Fibroblast of peridontal ligament (primary cell): ENCODE results near the gene HAPLN2.
"Not testable (repeated sequence)": the region's sequence is repeated elsewhere in the genome, so short reads cannot be mapped to it uniquely, and the experiment has no call there.

Source experiments
- DNase-seq: peaks from one replicate; pipeline ENCODE4 v3.0.0-alpha.2; 2010; ENCODE audit errors: extremely low read depth

The HAPLN2 gene

DNA sequence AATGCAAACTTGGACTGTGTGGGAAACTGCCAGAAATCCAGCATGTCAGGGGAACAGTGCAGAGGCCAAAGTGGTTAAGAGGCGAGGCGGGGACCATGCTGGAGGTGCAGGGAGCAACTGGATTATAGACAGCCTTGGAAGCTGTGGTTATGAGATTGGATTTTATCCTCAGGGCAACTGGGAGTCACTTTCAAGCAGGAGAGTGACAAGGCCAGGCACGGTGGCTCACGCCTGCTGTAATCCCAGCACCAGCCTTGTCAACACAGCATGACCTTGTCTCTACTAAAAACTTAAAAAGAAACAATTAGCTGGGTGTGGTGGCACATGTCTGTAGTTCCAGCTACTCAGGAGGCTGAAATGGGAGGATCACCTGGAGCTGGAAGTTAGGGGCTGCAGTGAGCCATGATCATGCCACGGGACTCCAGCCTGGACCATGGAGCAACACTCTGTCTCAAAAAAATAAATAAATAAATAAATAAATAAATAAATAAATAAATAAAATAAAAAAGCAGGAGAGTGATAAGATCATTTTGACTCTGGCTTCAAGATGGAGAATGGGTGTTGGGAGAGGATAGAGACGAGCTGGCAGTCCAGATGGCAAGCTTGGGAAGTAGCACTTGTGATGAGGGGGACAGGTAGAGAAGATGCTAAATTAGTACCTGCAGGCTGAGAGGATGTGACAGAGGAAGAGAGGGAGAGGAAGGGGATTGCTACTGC lies 3.5 kb downstream of the HAPLN2 start:
- no peak for DNase-seq

DNA sequence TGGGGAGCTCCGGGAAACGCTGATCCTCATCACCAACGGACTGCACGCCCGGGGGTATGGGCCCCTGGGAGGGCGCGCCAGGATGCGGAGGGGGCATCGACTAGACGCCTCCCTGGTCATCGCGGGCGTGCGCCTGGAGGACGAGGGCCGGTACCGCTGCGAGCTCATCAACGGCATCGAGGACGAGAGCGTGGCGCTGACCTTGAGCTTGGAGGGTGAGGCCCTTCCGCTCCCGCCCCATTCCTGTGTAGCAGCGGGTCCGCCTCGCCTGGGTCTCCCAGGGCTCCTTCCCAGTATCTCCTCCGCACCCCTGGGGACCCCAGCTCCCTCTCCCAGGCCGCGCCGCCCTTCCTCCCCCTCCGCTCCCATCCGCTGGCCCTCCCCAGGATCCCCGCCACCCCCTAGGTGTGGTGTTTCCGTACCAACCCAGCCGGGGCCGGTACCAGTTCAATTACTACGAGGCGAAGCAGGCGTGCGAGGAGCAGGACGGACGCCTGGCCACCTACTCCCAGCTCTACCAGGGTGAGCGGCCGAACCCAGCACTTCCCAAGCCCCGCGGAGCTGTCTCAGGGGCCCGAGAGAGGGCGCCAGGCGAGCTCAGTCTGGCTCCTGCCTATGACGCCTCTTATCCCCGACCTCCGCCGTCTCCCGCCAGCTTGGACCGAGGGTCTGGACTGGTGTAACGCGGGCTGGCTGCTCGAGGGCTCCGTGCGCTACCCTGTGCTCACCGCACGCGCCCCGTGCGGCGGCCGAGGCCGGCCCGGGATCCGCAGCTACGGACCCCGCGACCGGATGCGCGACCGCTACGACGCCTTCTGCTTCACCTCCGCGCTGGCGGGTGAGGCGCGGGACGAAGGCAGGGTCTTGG lies 5.0 kb downstream of the HAPLN2 start:
- no peak for DNase-seq

DNA sequence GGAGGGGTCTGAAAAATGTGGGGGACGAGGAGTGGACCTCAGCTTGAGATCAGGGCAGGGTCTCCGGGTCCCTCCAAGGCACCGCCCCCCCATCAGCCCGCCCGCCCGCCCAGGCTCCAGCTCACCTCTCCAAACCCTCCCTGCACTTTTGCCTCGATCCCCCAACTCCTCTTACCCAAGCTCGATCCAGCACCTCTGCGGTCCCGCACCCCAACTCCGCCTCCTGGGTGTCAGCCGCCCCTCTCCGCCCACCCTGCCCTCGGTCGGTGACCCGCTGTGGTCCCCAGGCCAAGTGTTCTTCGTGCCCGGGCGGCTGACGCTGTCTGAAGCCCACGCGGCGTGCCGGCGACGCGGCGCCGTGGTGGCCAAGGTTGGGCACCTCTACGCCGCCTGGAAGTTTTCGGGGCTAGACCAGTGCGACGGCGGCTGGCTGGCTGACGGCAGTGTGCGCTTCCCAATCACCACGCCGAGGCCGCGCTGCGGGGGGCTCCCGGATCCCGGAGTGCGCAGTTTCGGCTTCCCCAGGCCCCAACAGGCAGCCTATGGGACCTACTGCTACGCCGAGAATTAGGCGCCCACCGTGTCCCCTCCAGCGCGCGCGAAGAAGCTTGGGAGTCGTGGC lies 5.7 kb downstream of the HAPLN2 start:
- no peak for DNase-seq

DNA sequence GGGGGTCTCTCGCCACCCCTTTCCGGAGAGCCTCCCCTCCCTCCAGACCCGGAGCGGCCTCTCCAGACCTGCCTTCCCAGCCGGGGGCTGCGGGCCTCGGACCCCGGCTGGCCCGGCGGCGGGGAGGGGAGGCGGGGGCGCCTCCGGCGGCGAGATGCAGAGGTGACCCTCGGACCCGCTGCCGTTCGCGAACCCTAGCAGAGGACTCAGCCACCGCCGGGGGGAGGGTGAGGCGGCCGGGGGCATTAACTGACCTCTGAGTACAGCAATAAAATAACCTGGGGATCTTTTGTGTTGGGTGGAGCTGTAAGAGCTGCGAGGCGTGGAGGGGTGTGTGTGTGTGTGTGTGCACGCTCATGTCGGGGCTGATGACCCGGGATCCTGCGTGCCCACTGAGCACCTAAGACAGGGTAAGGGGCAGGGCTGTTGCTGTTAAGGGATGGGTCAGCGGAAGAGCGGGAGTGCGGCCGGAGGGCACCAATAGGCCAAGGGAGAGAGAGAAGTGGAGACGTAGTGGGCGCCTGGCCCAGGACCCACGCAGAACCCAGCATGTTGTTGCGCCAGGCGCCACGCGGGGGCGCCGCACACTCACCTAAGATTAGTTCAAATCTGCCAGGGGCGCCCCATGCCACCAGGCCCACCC lies 6.3 kb downstream of the HAPLN2 start:
- peak; percentile 43 for DNase-seq

DNA sequence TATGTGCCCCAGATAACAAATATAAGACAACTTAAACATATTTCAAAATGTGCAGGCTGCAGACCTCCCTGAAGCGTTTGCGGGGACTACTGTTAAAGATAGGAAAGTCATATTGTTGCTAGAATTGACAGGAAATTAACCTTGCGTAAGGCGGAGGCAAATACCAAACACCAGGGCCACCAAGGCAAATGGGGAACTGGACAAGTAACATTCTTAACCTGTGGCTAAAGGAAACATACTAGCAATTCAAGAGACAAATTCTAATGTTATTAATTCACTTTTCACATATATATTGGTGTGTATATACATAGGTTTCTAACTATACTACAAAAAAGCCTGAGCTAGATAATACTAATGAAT lies 6.8 kb downstream of the HAPLN2 start:
- DNase-seq: no peak

DNA sequence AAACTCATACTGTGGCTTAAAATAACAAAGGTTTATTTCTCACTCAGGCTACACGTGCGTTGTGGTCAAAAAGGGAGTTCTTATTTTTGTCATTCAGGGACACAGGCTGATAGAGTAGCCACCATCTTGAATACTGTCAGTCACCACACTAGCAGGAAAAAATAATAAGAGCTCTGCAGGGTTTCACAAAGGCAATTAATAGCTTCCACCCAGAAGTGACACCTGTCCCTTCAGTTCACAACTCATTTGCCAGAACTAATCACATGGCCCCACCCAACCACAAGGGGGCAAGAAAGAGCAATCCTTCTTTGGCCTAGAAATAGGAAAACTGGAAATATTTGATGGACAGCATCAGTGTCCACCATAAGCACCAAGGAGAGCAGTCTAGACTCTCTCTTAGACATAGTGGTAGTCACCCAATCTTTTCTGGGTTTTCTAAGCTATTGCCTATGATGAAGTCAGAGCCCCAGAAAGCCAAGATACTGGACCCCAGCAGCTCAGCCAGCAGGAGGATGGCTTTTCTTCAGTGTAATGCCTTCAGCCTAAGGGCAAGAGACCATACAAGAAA lies 8.2 kb downstream of the HAPLN2 start:
- DNase-seq: peak; percentile 62

DNA sequence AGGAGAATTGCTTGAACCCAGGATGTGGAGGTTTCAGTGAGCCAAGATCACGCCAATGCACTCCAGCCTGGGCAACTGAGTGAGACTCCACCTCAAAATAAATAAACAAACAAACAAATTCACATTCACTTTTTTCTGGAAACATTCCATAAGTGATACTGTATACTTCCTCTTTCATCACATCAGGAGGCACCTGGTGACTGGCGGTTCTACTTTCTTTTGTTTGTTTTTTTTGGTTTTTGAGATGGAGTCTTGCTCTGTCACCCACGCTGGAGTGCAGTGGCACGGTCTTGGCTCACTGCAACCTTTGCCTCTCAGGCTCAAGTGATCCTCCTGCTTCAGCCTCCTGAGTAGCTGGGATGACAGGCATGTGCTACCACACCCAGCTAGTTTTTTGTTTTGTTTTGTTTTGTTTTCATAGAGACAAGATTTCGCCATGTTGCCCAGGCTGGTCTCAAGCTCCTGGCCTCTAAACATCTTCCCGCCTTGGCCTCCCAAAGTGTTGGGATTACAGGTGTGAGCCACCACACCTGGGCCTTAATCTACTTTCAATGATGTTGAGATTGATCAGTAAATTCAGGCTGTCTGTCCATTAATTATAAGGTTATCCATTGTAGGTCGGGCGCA lies 10.7 kb downstream of the HAPLN2 start:
- no peak for DNase-seq

DNA sequence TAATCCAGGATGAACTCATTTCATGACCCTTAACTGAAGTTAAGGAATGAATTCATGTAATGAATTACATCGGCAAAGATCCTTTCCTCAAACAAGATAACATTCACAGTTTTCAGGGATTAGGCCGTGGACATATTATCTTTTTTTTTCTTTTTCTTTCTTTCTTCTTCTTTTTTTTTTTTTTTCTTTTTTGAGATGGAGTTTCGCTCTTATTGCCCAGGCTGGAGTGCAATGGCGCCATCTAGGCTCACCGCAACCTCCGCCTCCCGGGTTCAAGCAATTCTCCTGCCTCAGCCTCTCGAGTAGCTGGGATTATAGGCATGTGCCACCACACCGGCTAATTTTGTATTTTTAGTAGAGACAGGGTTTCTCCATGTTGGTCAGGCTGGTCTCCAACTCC lies 11.9 kb downstream of the HAPLN2 start:
- not testable (repeated sequence) for DNase-seq

DNA sequence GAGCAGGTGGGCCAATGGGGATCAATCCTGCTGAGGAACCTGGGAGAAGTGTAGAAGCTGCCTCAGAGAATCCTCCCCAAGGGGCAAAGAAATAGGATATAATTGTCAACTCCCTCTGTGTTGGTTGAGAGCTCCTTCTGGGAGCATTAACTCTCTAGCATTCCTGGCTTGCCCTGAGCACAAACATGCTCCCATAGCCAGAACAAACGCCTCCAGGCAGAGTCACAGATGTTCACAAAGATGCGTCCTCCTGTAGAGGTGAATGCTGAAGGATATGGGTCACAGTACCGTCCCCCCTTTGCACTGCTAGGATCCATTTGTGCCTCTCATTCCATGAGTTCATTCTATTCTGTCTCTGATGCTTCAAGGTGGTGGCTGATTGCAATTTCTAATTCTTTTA lies 13.1 kb downstream of the HAPLN2 start:
- DNase-seq: no peak

DNA sequence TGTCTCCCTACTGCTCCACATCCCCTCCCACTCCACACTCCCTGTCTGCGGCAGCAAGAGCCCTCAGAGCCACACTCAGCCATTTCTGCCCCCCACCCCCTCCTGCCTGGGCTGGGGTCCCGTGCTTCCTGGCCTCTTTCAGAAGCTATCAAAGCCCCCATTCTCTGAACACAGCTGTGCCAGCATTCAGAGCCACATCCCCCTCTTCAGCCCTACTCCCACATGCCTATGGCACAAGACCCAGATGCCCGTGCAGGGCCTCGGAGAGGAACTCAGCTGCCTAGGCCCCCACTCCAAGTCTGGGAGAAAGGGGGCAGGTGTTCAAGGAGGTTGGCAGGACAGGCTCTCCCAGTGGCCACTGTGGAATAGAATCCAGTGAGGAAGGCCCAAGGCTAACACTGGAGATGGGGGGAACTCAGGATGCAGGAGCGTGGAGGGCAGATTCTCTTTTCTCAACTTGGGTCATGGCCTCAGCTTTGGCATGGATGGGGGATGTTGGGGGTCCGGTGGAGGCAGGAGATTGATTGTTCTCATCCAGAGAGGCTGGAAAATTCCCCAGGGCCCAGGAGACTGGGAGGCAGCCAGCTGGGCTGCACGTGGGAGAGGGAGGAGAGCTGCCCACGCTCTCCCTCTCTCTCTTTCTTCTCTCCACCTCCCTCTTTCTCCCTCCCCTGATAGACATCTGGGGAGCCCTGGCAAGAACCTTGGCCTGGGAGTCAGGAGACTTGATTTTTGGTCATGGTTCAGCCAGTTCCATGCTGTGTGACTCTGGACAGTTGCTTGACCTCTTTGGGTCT lies 19.2 kb downstream of the HAPLN2 start:
- no peak for DNase-seq

DNA sequence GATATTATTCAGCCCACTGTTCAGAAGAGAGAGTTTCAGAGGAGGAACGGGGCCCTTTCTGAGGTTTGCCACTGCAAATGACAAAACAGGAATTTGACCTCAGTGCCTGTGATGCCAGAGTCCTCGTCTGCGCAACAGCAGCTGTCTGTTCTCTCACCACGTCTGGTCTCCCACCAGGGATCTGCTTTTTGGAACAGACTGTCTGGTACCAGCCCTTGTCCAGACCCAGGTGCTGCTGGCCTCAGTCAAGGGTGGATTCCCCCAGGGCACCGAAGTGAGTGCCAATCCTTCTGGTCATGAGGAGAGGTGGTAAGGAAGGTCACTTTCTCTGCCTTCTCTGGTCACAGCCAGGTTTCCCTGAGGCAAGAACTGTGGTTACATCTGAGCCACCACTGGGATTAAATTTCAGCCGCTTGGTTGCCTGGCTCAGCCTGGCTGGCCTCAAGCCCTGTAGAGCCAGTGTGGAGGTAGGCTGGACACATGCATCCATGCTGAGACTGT lies 20.4 kb downstream of the HAPLN2 start:
- no peak for DNase-seq

DNA sequence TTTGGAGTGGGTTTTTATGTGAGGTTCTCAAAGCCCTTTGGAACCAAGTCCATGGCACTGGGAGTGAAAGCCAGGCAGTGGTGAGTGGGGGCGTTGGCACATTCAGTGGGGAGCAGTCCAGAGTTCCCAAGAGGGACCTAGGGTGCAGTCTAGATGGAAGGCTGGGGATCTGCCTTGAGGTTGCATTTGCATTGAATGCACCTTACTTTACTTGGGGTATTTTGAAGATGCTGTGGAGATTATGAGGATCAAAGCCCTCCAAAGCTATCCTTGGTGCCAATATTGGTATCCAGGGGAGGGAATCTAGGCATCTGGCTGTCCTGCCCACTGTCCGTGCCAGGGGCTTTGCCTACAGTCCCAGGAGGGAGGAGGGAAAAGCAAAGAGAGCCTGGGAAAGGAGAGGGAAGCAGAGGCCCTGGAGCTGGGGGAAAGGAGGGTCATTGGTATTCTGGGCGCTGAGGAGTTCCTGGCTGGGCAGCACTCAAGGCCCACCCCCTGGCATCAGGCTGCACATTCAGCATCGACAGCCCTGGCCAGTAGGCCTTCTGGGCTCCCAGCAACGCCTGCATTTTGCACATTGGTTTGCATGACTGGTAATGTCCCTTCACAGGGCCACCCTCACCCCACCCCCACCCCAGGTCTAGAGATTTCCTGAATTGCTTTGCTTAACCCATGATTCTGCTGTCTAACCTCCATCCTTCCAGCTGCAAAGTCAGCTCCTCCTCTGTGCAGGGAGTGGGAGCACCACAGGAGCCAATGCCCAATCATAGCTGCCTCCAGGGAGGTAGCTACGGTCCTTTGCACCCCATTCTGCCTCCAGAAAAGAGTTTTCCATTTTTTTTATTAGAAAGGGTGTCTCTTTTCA lies 21.9 kb downstream of the HAPLN2 start:
- no peak for DNase-seq

DNA sequence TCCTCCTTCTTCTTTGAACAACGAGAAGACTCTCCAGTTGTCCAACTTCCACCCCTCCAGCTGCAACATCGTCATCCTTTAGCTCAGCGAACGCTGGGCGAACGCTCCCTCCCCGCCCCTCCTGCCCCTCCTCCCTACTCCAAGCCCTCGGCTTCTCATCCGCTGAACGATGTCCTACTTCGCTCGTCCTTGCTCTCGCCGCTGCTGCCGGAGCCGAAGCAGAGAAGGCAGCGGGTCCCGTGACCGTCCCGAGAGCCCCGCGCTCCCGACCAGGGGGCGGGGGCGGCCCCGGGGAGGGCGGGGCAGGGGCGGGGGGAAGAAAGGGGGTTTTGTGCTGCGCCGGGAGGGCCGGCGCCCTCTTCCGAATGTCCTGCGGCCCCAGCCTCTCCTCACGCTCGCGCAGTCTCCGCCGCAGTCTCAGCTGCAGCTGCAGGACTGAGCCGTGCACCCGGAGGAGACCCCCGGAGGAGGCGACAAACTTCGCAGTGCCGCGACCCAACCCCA lies 22.6 kb downstream of the HAPLN2 start, which contains the start of gene BCAN:
BCAN (plus strand) TSS at position 357 of the 504 bp plus-strand sequence. CDS start 3,938 bp downstream, outside the sequence.
- no peak for DNase-seq

DNA sequence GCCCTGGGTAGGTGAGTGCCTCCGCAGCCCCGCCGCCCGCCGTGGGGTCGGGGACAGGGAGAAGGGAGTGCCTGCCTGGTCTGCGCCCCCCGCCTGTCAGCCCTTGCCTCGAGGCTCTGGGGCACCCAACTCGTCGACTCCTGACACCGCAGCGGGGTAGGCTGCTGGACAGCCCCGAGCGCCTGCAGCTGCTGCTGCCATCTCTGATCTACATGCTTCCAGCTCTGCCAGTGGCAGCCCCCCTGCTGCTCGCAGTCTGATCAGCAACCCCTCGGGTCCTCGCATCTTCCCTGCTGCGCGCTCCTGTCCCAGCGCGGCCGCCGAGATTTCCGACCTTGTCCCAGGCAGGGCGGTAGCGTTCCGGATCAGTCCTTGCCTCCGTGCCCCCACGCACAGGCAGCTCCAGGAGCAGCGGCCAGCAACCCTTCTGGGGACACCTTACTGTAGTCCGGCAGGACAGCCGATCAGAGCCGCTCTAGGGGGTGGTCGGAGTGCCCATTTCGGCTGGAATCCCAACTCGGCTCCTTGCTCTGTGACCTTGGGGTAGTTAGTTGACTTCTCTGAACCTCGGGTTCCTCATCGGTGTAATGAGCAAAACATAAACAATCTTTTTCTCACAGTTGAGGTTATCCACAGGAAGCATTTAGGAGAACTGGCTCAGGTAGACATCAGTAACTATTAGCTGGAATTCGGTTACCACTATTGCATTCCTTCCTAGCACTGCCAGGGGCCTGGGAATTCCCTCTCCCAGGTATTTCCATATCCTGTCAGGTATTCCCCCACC lies 23.2 kb downstream of the HAPLN2 start:
- no peak for DNase-seq

DNA sequence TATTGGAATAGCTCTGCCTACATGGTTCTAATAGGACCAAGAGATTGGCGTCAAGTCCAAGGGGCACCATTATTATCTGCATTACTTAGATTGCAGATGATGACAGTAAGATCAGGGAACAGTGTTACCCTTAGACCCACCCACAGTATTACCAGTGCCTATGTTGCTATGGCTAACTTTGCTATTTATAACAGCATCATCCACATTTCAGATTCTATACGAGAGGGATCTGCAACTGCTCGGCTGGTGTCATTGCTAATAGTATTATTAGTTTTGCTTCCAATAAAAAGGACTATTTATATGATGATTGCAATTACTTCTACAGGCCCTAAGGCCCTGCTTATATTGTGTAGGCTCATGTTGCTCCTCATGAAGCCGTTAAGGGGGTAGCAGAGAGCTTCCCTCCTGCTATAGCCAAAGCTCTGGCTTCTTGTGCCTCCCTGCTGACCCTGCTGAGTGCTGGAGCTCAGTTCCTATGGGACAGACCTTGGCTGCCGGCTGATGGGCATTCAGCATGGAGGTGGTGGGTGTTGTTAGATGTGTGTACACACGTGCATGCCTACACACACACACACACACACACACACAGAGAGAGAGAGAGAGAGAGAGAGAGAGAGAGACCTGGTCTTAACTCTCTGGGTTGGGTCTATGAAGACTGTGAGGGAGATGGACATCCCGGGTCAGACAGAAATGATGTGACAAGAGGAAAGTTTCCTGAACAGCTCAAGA lies 24.0 kb downstream of the HAPLN2 start:
- DNase-seq: no peak

DNA sequence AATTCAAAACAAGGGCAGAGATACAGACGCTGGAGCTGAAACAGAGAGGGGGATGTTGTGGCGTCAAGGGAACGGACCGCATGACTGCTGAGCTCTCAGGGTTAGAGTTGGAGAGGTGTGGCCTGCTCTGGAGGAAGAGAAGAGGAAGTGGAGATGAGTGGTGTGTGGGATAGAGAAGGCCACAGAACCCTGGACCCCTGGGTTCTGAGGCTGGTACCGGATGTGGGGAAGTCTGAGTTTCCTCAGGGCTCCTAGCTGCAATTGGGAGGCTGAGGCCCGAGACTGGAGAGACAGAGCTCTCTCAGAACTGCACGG lies 24.5 kb downstream of the HAPLN2 start:
- no peak for DNase-seq

DNA sequence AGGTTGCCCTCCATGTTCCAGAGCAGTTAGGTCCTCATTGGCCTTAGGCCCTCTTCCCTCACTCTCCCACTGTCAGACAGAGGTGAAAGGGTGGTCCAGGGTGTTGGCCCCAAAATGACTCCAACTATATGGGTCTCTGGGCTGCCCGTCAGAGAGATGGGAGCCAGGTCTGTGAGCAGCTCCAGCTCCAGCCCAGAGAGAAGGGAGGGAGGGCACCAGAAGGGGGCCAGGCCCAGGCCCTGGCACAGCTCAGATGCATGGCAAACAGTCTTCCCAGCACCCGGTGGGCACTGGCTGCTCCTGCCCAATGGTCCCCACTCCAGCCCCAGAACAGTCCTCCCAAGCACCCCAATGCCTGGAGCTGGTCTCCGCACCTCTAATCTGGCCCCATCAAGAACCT lies 24.9 kb downstream of the HAPLN2 start:
- no peak for DNase-seq

DNA sequence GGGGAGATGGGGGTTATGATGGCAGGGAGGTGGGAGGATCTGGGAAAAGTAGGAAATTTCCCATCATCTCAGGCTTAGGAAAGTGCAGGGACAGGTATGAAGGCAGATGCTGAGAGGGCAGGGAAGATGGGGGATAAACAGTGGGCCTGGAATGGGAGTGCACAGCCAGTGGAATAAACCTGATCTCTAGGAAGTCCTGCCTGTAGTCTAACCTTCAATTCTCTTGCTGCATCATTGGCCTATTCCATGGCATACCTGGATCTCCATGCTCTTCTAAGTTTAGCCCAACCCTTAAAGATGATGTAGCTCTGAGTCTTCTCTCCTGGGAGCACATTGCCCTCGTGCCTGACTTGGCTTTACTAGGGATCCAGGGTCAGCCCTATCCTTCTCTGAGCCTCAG lies 25.4 kb downstream of the HAPLN2 start:
- DNase-seq: no peak
